VCaP (cell line): ENCODE results near the gene ROBO3.

Experiments
- H3K27ac ChIP-seq: fragments of 450-650 bp; 2 replicates; pipeline ENCODE4 v1.5.1; 2017
- CTCF ChIP-seq: fragments of 450-650 bp; conservative IDR thresholded peaks from 2 replicates; pipeline ENCODE4 v1.5.1; 2017; ENCODE audit warnings: mild to moderate bottlenecking, moderate library complexity

The ROBO3 gene

GRCh38 chr11:124918950-124919349, 53.7 kb downstream of the ROBO3 start, which contains the start of gene HEPN1:
HEPN1 (plus strand) TSS chr11:124919250.
- no peak for TF ChIP-seq CTCF
- H3K27ac ChIP-seq = no peak within 1 kb of the TSS

GRCh38 chr11:124919898-124920297, 54.7 kb downstream of the ROBO3 start:
- no peak overlapping the region for H3K27ac ChIP-seq
- TF ChIP-seq CTCF = no peak

- no peak overlapping the region for H3K27ac ChIP-seq
- TF ChIP-seq CTCF = no peak
Observed at GRCh38 chr11:124920356-124920755, 55.1 kb downstream of the ROBO3 start.

- no peak overlapping the region for H3K27ac ChIP-seq
- no peak for TF ChIP-seq CTCF
Observed at GRCh38 chr11:124920870-124921609, 55.8 kb downstream of the ROBO3 start.

- no peak for TF ChIP-seq CTCF
- H3K27ac ChIP-seq = no peak overlapping the region
Observed at GRCh38 chr11:124922831-124923230, 57.6 kb downstream of the ROBO3 start.

GRCh38 chr11:124923296-124923695, 58.1 kb downstream of the ROBO3 start:
- no peak overlapping the region for H3K27ac ChIP-seq
- no peak for TF ChIP-seq CTCF

- TF ChIP-seq CTCF = no peak
- no peak overlapping the region for H3K27ac ChIP-seq
Observed at GRCh38 chr11:124928942-124929665, 63.9 kb downstream of the ROBO3 start.
